ENCODE measurements around the gene EP400.

The EP400 gene

DNA sequence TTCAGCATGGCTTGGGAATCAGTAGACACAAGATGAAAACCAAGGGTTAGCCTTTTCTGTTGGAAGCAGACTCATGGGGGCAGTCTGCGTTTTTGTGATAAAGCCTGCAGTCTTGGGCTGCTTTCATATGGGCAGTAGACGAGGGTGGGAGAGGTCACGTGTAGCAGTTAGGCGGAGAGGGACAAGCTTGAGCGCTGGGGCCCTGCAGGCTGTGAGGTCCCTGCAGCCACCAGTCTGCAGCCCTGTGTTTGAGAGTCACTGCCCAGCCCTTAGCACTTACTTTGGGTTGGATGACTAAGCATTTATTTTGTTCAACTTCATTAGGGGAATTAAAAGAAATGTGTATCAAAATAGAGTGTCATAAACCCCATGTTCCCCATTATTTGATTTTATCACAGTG, 37.2 kb downstream of the EP400 start:
- DNase-seq, result no peak

DNA sequence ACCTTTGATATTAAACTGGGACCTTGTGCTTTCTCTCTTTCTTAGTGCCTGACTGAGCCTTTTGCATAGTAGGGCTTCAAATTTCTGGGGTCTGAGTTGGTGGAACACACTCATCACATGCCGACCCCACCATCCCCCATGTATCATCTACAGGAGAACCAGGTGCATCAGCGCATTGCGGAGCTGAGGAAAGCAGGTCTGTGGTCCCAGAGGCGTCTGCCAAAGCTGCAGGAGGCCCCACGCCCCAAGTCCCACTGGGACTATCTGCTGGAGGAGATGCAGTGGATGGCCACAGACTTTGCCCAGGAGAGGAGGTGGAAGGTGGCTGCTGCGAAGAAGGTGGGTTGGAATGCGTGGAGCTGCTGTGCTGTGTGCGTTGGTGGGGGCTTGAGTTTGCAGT, 37.8 kb downstream of the EP400 start:
- no peak for DNase-seq

DNA sequence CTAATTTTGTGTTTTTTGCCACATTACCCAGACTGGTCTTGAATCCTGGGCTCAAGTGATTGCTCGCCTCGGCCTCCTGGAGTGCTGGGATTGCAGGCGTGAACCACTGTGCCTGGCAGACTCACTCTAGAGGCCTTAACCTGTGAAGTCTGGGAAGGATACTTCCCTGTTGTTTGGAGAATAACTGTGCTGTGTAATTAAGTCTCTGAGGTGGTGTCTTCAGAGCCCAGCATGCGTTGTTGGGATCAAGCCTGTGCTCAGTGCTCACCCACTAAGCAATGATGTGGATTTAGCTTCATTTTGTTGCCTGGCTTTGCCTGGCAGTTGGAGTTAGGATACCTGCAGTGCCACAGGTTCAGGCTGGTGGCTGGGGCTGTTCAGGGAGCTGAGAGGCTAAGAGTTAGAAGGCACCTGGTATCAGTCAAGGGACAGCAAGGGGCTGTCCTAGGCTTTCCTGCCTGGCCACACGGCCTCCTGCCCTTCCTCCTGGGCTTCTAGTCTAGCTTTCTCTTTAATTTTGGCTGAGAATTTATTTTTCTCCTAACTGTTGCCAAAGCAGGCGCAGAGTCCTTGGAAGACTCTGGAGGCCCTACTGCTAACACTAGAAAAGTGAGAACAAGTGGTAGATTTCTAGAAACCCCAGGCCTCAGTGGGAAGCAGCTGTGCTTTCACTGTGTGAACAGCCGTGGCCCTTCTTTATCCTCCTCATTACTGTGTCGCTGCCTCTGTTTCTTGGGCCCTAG, 38.5 kb downstream of the EP400 start:
- no peak for DNase-seq

DNA sequence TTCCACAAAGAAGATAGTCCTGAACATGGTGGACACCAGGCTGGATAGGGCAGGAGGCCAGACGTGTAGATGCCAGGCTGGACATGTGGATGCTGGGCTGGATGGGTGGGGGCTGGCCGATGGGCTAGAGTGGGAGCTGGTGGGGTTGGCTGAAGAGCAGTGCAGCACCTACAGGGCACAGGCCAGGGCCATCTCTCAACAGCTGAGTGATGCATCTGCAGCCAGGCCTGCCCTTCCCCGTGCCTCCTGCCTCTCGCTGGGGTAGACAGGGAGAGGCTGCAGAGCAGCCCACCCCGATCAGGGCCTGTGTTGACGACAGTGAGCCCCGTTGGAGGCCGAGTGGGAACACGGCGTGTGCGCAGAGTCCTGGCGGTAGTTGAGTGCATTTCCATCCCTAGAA, 39.3 kb downstream of the EP400 start:
- no peak for DNase-seq

DNA sequence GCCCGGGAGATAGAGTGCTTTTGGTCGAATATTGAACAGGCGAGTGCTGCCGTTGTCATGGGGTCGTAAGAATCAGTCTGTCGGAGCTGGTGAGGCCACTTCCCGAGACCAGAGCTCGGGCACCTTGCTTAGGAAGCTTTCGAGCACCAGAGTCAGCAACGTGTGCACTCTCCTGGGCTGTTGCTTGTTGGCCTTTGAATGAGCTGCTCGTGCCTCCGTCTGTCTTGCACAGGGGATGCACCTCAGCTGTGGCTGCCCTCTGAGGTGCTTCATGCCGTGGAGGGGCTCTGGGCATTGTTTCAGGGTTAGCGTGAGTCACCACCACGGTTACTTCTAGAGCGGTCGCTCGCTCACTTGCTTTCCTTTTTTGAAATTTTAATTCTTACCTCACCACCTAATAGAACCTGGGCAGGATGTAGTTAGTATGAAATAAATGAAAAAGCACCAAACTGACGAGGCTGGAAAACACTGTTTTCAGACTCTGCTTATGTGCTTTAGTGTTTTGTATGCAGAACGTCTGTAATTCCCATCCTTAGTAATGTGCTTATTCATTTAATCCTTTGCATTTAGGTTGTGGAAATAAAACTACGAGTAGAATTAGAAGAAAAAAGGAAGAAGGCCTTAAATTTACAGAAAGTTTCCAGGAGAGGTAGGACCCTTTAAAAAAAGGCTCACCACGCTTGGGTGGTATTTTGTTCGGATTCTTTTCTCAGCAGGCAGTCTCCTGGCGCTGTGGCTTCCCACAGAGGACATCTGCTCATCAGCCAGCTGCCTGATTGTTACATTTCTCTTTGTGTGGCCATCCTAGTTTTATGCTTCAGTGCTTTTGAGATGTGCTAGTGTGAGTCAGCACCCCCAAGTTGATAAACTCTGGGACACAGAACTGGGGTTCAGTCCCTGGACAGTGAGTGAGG, 40.6 kb downstream of the EP400 start:
- peak; percentile 66 for DNase-seq

DNA sequence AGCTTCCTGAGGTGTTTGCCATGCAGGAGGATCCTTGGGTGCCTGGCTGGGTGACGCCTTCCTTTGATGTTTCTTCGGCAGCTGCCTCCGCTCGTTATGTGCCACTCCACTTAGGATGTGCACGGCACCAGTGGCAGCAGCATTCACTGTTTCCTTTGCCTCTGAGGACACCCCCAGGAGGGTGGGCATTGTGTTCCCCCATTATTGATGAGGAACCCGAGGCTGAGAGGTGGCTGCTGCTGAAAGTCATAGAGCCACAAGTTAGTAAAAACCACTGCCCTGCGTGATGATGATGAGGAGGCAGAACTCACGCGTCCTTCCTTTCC, 41.2 kb downstream of the EP400 start:
- DNase-seq, result no peak

DNA sequence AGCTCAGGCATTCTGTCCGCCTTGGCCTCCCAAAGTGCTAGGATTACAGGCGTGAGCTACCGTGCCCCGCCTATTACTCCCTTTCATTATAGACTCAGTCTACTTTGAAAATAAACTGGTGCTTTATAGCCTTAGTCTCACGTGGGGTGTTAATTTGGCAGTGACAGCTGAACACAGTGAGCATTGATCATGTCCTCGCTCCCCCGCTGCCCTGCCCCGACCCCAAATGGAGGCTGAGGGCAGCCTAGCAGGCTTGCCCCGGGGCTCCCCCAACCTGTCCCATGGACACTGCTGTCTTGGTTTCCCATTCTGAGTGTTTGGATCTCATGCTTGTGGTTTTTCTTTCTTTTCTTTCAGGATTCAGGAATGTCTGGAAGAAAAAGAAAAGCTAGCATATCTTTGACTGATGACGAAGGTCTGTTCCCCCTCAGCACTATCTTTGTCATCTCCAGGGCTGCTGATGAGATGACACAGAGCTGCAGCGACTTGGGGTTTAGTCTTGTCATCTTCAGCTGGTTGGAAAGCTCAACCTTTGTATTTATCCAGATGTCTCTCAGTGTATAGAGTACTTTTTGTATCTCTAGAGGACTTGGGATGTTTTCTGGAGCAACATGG, 42.2 kb downstream of the EP400 start:
- peak; percentile 89 for DNase-seq

DNA sequence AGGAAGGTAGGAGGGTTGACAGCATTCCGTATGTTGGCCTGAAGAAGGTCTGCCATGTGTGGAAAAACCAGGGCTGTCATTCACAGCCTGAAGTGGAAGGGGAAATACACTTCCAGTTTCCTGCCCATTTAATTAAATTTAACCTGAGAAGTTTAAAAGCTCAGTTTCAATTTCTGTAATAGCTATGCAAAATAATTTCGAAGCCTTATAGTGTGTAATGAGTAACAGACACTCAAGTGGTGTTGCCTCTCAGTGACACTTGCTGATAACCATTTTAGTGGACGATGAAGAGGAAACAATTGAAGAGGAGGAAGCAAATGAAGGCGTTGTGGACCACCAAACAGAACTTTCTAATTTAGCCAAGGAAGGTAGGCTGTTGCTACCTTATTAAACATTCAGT, 44.8 kb downstream of the EP400 start:
- no peak for DNase-seq

DNA sequence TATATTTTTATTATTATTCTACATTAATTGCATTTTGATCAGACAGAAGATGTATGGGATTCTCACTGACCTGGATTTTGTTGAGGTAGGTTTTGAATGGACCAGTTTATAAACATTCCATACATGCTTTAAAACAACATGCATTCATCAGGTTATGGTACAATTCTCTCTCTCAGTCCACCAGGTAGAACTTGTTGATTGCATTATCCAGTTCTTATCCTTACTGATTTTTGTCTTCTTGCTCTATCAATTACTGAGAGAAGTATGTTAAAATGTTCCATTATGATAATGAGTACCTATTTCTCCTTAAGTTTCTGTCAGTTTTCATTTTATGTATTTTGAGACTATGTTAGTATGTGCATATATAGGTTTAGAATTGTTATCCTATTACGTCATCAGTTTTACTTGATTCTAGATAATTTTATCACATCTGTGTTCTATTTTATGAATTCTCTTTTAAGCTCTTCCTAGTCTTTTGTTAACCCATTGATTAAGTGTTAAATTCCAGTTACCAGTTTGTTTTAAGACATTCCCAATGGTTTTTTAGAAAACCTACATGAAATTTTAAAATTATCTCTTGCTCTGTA, 50.6 kb downstream of the EP400 start:
- DNase-seq, result no peak

DNA sequence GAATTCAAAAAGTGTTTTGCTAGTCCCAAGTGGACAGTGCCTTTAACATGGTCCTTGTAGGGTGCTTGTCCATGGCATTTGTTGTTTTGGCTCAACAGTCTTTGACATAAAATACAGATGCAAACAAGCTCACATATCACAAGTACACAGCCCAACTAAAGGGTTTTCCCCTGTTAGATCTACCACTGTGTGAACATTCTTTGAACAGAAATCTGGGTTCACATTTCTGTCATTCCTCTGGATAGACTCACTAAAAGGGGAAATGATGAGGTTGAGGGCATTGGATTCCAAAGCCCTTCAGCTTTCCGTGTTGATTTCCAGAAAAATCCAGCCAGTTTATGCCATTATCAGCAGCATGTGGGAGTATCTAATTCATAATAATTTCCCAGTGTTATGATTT, 54.1 kb downstream of the EP400 start:
- peak; percentile 85 for DNase-seq

DNA sequence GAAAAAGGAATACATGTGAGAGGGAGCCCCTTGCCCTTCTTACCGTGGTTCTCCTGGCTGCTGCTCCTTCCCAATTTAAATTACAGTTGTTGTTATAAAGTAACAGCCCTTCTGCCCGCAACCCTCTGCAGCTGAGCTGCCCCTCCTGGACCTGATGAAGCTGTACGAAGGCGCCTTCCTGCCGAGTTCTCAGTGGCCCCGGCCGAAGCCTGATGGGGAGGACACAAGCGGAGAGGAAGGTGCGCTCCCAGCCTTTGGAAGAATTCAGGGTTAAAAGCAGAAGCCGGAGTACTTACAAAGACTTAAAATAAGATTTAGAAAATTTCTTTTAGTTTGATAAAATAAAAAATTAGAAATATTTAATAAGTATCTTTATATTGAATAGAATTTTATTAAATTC, 55.2 kb downstream of the EP400 start:
- no peak for DNase-seq

DNA sequence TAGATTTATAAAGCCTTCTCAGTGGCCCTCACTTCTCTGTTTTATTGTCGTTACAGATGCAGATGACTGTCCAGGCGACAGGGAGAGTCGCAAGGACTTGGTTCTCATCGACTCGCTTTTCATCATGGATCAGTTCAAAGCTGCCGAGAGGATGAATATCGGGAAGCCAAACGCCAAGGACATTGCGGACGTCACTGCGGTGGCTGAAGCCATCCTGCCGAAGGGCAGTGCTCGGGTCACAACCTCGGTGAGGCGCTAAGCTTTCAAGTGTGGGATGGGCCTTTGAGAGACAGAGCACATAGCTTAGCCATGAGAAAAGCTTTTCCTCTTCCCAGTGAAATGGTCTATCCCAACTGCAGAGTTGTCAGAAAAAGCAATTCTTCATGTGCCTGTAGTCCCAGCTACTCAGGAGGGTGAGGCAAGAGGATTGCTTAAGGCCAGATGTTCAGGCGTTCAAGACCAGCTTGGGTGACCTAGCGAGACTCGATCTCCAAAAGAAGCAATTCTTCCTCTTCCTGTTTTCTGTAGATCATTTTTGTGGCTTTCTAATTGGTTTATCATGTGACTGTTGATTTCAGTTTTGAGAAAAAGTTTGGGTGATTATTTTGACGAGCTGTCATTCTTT, 56.4 kb downstream of the EP400 start:
- DNase-seq, result no peak

DNA sequence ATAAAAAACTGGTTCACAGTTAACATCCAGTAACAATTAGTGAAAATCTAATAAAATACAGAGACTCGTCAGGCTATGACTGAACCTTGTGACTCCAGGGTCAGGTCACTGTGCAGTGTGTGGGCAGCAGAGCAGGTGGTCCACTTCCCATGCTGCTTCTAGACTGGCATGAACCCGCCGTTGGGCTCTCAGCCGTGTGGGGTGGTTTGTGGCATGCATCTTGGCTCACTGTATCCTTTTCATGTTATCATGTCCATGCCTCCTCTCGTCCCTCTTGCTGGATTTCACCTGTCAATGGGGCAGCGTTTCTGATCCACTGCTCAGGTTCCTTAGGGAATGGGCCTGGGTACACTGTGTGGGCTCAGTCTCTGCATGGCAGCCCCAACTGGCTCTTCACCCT, 57.3 kb downstream of the EP400 start:
- DNase-seq, result no peak

DNA sequence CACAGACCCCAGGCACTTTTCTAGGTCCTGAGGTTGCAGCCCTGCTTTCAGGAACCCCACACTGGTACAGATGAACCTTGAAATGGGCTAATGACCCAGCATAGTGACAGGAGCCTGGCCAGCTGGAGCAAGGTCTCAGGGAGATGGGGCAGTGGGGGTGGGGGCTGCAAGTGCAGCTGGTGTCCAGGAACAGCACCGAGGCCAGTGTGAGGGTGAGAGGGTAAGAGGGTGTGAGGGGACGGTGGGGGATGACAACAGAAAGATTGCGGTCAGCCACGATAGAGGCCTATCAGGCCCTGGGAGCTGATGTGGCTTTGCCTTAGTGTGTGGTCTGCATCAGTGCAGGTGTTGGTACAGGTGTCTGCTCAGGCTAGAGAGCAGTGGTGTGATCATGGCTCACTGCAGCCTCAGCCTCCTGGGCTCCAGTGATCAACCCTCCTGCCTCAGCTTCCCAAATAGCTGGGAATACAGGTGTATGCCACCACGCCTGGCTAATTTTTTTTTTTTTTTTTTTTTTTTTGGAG, 59.7 kb downstream of the EP400 start:
- no peak for DNase-seq

DNA sequence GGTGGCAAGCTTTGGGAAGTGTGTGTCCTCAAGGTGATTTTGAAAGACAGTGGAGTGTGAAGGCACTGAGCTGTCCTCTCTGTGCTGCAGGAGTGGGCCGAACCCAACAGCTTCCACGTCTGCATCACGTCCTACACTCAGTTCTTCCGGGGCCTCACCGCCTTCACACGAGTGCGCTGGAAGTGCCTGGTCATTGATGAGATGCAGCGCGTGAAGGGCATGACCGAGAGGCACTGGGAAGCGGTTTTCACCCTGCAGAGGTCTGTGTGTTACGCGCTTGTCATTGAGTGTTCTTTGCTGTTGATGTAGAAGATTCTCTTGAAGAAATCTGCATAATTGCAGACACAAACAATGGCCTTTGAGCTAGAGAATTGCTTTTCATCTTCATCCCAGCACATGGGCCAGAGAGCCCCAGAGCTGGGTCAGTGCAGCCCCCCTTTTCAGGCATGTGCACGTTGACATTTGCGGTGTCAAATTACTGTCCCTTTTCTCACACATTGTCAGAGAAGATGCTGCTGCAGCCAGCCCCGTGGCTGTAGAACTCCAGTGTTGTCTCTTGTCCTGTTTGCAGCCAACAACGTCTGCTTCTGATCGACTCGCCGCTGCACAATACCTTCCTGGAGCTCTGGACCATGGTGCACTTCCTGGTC, 63.3 kb downstream of the EP400 start:
- DNase-seq, result no peak

DNA sequence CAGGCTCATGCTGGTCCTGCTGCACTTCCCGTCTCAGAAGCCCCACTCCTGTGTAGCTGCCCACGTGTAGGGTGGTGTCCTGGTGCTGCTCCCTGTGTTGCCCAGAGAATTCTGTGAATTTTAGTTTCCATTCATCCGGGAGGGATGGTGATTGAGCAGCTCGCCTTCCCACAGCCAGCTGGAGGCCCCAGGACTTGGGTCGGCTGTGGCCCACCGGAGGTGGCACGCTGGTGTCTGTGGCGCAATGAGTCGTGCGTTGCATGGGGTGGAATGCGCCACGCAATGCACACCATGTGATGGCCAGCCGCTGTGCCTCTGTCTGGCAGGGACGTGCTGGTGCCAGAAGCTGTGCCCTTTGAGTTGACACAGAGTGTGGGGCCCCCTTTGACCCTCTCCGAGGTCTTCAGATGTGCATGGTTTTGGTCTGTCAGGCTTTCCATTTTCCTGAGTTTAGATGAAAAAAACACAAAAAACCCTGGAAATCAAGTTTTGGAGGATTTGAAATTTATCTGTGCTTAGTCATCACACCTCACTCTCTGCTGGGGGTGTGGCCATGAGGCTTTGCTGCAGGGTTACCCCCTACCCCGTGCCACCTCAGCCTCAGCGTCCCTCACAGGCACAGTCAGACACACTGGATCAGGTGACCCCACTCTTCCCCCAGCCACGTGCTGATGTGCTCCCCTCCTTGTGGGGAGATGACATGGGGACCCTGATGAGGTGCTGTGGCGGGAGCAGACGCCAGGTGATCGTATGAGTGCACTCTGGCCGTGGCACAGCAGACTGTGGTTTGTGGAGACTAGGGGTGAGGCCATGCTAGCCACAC, 64.6 kb downstream of the EP400 start:
- DNase-seq, result peak; percentile 15

DNA sequence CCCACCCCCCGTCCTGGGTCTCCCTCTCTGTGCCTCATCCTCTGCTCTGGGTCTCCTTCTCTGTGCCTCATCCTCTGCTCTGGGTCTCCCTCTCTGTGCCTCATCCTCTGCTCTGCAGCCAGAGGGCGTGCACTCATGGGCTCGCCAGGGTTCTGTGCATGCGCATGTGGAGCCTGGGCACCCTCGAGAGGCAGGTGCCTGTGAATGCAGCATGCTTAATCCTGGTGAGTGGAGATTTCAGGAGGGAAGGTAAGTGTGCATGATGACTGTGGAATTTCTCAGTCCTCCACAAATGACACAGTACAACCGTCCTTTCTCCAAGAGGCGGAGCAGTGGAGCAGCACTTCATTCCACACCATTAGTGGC, 65.2 kb downstream of the EP400 start:
- no peak for DNase-seq

DNA sequence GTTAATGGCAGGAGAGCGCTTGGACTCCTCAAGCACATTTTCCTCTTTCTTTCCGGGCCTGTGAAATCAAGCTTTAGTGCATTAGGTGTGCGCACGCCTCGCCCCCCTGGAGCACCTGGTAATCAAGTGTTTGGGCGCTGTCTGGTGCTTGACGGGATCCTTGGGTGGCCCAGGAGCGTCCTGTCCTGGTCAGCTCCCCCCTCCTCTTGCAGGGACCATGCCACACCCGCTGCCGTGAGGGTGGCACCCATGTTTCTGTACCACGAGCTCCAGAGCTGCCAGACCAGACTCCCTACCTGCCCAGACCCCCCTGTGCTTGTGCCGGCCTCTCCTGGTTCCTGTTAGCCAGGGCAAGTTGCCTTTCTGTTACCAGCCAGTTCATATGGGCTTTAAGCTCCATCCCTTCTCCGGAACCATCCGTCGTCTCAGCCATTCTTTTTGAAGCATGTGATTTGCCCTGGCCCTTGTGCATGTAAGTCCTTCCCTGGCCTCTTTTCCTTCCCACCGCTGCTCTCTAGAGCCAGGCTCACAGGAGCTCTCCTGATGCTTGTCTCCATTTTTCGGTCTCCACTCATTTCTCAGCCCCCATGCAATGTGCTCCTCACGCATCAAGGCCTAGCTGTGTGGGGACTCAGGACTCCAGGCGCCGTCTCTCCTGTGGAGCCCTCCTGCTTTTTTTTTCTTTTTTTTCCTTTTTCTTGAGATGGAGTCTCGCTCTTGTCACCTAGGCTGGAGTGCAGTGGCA, 66.1 kb downstream of the EP400 start:
- no peak for DNase-seq

DNA sequence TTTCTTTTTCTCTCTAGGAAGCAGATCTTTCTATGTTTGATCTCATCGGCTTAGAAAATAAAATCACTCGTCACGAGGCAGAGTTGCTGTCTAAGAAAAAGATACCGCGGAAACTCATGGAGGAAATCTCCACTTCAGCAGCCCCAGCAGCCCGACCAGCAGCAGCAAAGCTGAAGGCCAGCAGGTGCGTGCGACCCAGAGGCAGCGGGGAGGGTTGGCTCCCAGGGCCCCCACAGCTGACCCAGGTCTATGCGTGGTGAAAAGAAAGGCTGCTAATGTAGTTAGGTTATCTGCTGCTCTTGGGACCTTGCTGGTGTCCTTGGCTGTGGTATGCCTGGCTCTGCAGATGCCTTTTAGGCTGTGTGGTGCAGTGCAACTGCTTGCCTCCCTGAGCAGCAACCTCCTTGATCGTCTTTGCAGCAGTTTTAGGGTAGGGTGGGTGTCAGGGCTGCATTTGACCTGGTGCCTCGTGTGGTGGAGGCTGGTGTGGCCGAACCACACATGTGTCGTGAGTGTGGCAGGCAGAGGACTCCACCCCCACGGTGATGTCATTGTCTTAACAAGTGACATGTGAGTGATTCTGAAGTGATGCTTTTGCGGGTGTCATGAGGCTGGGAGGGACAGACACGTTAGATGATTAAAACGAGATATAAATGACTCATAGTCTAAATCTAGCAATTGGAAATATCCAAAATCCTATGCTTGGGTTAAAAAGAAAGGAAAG, 68.6 kb downstream of the EP400 start:
- DNase-seq, result peak; percentile 15

DNA sequence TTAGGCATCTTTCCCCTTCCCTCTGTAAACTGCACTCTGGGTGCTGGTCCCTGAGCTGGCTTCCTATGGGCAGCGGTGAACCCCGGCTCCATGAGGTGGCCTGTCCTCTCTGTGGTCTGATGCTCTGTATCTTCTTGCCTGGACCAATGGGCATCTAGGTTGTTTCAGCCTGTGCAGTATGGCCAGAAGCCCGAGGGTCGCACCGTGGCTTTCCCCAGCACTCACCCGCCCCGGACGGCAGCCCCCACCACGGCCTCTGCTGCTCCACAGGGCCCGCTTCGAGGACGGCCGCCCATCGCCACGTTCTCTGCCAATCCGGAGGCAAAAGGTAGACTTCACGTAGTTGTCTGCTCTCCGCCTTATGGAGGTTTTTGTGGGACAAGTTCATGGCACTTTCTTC, 70.1 kb downstream of the EP400 start:
- DNase-seq, result no peak
